ENCODE results near the gene S100A10. TPM values are rescaled to one million over a fixed set of nuclear protein-coding genes. Genes with fewer than 3 reads are reported as not detected.

S100A10 gene
- total RNA-seq, 2 experiments from 2014 or later: 159 to 170 TPM

DNA sequence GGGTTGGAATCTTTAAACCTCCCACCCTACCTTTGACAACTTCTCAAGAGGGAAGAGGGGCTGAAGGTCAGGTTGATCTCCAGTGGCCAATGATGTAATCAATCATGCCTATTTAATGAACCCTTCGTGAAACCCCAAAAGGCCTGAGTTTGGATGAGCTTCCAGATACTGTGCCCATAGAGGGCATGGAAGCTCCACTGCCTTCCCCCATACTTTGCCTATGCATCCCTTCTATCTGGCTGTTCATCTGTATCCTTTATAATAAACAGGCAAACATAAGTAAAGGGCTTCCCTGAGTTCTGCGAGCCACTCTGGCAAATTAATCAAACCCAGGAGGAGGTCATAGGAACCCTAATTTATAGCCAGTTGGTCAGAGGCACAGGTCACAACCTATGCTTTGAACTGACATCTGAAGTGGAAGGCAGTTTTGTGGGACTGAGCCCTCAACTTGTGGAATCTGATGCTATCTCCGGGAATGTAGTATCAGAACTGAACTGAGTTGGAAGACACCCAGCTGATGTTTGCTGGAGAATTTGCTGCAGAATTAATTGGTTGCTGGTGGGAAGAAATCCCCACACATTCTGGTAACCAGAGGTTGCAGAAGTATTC, 24.8 kb downstream of the S100A10 start:
- peaks cover 30% of the 10 kb centered on the region for H3K4me1 Mint-ChIP-seq (ENCODE audit: low read depth)
- H3K9me3 Mint-ChIP-seq: no peaks in the 10 kb centered on the region
- no peaks in the 10 kb centered on the region for H3K36me3 Mint-ChIP-seq (ENCODE audit: low read depth)
- no peak overlapping the region for H3K27ac Mint-ChIP-seq
- DNase-seq: no peak
- CTCF ChIA-PET: interaction anchor here (0.8 to 8.5 kb wide), 19 partner anchors 12 to 91 kb away, joined by 3 to 206 read pairs (median 5); partner anchors contain the start of gene S100A10
- no peaks in the 10 kb centered on the region for H3K27me3 Mint-ChIP-seq (ENCODE audit: low read depth)
- H3K4me3 Mint-ChIP-seq: no peak overlapping the region
- intact Hi-C loops (cut with micrococcal nuclease): loop anchor here (1.0 to 2.0 kb wide), 6 partner anchors 16 to 216 kb away; no protein-coding TSS in a partner anchor

DNA sequence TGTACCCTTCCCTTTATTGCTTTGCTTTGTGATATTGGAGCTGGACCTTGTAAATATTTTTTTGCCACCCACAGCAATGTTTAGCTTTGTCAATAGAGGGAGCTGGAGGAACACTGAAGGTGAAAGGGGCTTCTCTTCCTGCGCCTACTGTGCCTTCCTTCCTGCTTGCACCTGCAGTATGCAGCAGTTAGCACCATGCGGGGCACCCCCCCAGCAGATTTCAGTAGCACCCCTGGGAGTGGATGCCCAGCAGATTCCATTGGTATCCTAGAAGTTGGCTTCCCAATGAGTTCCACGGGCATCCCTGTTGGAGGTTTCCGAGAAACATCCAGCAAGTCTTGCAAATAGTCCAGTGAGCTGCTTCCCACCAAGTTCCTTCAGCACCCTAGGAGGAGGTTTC, 25.6 kb downstream of the S100A10 start:
- CTCF ChIA-PET: interaction anchor here (0.7 to 8.5 kb wide), 36 partner anchors 9 to 90 kb away, joined by 3 to 206 read pairs (median 5); partner anchors contain the start of genes S100A10 and THEM4
- no peaks in the 10 kb centered on the region for H3K36me3 Mint-ChIP-seq (ENCODE audit: low read depth)
- H3K4me1 Mint-ChIP-seq (ENCODE audit: low read depth): peaks cover 25% of the 10 kb centered on the region
- H3K27me3 Mint-ChIP-seq (ENCODE audit: low read depth): peaks cover 2% of the 10 kb centered on the region
- H3K27ac Mint-ChIP-seq: no peak overlapping the region
- DNase-seq: peak; percentile 66
- intact Hi-C loops (cut with micrococcal nuclease): loop anchor here (1.0 to 2.0 kb wide), 6 partner anchors 17 to 217 kb away; no protein-coding TSS in a partner anchor
- no peaks in the 10 kb centered on the region for H3K9me3 Mint-ChIP-seq
- H3K4me3 Mint-ChIP-seq: no peak overlapping the region

DNA sequence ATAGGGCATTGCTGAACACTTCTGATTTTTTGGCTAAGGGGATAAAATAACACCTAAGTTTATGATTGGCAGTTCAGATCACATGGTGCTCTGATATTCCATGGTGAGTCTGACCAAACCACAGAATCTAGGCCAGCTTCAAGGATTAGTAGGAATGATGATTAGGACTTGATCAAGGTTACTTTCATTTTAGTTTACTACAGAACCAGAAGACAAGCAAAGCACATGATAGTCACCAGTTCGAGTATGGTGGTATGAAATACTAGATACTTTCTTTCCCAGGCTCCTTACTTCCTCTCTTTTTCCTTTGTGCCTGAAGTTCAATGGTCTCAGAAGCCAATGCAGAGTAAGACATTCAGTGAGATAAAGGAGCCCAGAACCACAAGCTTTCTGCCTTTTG, 26.6 kb downstream of the S100A10 start:
- no peaks in the 10 kb centered on the region for H3K36me3 Mint-ChIP-seq (ENCODE audit: low read depth)
- intact Hi-C loops (cut with micrococcal nuclease): no loop called here
- H3K9me3 Mint-ChIP-seq: no peaks in the 10 kb centered on the region
- DNase-seq: no peak
- H3K27me3 Mint-ChIP-seq (ENCODE audit: low read depth): peaks cover 2% of the 10 kb centered on the region
- CTCF ChIA-PET: interaction anchor here (0.9 to 8.5 kb wide), 18 partner anchors 12 to 80 kb away, joined by 3 to 206 read pairs (median 6); partner anchors contain the start of gene S100A10
- peaks cover 16% of the 10 kb centered on the region for H3K4me1 Mint-ChIP-seq (ENCODE audit: low read depth)
- no peak overlapping the region for H3K4me3 Mint-ChIP-seq
- no peak overlapping the region for H3K27ac Mint-ChIP-seq

DNA sequence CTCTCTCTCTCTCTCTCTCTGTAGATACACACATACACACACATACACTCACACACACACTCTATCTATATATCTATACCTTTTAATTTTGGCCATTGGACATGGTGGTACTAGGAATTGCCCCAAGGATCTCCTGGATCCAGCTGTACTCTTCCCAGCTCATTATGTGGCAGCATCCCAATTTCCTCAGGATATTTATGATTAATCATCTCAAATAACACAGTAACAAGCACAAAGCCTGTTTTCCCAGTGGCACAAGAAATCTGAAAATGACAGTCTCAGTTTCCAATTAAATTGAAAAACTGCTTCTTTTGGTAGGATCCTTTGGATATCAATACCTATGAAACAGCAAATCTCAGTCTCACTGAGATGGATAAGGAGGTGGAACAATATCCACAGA, 27.6 kb downstream of the S100A10 start:
- Mint-ChIP-seq H3K4me3 (no peak overlapping the region), H3K36me3 (ENCODE audit: low read depth) (no peaks in the 10 kb centered on the region), H3K4me1 (ENCODE audit: low read depth) (peaks cover 16% of the 10 kb centered on the region), H3K9me3 (no peaks in the 10 kb centered on the region), H3K27ac (no peak overlapping the region), H3K27me3 (ENCODE audit: low read depth) (peaks cover 2% of the 10 kb centered on the region)
- intact Hi-C loops (cut with micrococcal nuclease): no loop called here
- CTCF ChIA-PET: interaction anchor here (0.9 to 8.5 kb wide), 5 partner anchors 15 to 35 kb away, joined by 3 to 206 read pairs (median 46); partner anchors contain the start of gene S100A10
- DNase-seq: no peak

DNA sequence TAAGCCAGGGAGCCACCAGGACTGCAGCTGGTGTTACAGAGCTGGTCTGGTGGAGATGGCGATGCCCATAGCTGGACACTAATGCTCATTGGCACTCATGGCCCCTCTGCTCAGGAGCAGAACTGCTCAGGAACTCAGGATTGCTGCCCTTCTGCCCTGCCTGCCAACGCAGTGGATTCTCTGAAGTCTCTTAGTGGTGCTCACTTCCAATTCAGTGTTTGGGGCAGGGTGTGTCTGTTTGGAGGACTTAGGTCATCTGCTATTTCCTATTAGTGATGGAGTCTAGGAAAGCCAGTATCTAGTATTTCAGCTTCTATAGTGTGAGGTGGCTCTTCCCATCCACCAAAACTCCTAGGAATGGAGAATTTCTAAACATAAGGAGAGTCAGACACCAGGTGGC, 29.1 kb downstream of the S100A10 start:
- Mint-ChIP-seq H3K4me1 (ENCODE audit: low read depth) (peaks cover 19% of the 10 kb centered on the region), H3K36me3 (ENCODE audit: low read depth) (no peaks in the 10 kb centered on the region), H3K27ac (no peak overlapping the region), H3K4me3 (no peak overlapping the region), H3K27me3 (ENCODE audit: low read depth) (peaks cover 2% of the 10 kb centered on the region), H3K9me3 (no peaks in the 10 kb centered on the region)
- intact Hi-C loops (cut with micrococcal nuclease): no loop called here
- no peak for DNase-seq
- CTCF ChIA-PET: interaction anchor here (0.7 to 2.7 kb wide), 6 partner anchors 12 to 50 kb away, joined by 3 to 27 read pairs (median 4); no protein-coding TSS in a partner anchor

DNA sequence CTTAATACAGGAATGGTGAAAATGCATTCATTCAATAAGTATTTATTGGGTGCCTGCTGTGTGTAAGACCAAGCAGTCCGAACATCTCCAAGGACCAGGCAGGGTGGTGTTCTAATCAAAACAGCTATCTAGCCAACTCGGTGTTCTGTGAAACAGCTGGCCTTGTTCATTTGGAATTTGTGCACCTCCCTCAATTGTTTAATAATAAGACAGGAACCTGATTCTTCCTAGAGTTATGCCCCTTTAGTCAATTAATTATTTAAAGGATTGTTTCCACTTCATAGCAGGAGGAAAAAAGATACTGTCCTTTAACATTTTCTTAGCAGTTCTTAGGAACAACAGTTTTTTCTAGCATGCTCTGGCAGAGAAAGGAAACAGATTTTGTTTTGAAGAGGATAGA, 30.4 kb downstream of the S100A10 start:
- Mint-ChIP-seq H3K4me1 (ENCODE audit: low read depth) (peaks cover 10% of the 10 kb centered on the region), H3K4me3 (no peak overlapping the region), H3K27me3 (ENCODE audit: low read depth) (peaks cover 2% of the 10 kb centered on the region), H3K27ac (no peak overlapping the region), H3K36me3 (ENCODE audit: low read depth) (no peaks in the 10 kb centered on the region), H3K9me3 (no peaks in the 10 kb centered on the region)
- DNase-seq: no peak
- CTCF ChIA-PET: interaction anchor here (0.6 to 2.7 kb wide), 2 partner anchors 35 to 38 kb away, joined by 4 to 27 read pairs; no protein-coding TSS in a partner anchor
- intact Hi-C loops (cut with micrococcal nuclease): no loop called here

DNA sequence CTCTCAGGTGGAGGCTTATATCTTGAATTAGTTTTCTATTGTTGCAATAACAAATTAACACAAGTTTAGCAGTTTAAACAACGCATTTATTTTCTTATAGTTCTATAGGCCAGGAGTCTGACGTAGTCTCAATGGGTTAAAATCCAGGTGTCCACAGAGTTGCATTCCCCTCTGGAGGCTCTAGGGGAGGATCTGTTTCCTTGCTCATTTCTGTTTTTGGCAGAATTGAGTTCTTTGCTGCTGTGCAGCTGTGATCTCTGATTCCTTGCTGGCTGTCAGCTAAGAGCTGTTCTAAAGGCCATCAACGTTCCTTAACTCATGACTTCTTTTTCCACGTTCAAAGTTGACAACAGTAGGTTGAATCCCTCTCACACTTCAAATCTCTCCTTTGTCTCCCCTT, 31.8 kb downstream of the S100A10 start:
- no peaks in the 10 kb centered on the region for H3K9me3 Mint-ChIP-seq
- no peak overlapping the region for H3K4me3 Mint-ChIP-seq
- H3K27ac Mint-ChIP-seq: no peak overlapping the region
- intact Hi-C loops (cut with micrococcal nuclease): no loop called here
- no peak for DNase-seq
- CTCF ChIA-PET: no interaction called here
- no peaks in the 10 kb centered on the region for H3K36me3 Mint-ChIP-seq (ENCODE audit: low read depth)
- H3K27me3 Mint-ChIP-seq (ENCODE audit: low read depth): peaks cover 2% of the 10 kb centered on the region
- H3K4me1 Mint-ChIP-seq (ENCODE audit: low read depth): peaks cover 4% of the 10 kb centered on the region

DNA sequence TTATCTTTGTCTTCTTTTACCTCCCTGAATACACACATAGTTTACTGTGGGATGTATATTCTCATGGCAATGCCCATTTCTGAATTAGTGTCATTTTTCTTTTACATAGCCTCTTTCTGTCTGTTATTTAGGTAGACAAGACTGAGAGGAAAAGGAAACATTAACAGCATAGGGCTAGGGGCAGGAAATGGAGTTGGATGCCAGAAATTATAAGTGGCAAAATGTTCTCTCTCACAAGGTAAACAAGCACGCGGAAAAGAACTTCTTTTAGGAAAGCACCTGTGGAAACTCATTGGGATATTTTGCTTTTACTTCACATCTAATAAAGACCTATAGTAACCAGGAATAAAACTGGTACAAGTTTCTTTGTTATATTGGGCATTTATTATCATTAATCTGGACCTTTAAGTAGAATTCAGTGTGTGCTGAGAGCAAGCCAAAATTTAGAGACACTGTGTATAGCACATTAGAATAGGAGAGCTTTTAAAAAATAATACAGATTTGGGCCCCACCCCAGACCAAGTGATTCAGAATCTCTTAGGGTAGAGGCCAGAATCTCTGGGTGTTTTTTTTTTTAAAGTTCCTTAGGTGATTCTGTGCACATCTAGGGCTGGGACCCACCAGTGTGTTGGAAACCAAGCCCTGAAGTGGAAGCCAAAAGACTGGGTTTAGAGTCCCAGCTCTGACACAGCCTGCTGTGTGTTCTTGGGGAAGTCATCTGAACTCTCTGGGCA, 32.7 kb downstream of the S100A10 start:
- intact Hi-C loops (cut with micrococcal nuclease): no loop called here
- DNase-seq: no peak
- Mint-ChIP-seq H3K27ac (no peak overlapping the region), H3K36me3 (ENCODE audit: low read depth) (no peaks in the 10 kb centered on the region), H3K27me3 (ENCODE audit: low read depth) (peaks cover 2% of the 10 kb centered on the region), H3K9me3 (no peaks in the 10 kb centered on the region), H3K4me3 (no peak overlapping the region), H3K4me1 (ENCODE audit: low read depth) (peaks cover 4% of the 10 kb centered on the region)
- CTCF ChIA-PET: no interaction called here

DNA sequence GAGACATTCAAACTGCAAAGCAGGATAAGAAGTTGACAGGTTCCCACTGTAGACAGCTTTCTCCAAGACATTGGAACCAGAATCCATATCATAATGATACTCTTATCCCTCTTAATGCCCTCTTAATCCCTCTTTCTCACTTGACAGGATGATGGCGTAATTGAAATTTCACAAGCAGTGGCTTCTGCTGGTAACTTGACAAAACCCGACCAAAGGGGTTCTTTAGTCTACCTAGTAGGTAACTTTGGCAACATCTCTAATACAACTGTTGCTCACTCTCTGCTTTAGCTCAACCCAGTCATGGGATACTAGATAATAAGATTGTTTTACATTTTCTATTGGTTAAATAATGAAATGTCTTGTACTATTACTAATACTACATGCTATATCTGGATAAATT, 34.7 kb downstream of the S100A10 start:
- no peak overlapping the region for H3K4me3 Mint-ChIP-seq

DNA sequence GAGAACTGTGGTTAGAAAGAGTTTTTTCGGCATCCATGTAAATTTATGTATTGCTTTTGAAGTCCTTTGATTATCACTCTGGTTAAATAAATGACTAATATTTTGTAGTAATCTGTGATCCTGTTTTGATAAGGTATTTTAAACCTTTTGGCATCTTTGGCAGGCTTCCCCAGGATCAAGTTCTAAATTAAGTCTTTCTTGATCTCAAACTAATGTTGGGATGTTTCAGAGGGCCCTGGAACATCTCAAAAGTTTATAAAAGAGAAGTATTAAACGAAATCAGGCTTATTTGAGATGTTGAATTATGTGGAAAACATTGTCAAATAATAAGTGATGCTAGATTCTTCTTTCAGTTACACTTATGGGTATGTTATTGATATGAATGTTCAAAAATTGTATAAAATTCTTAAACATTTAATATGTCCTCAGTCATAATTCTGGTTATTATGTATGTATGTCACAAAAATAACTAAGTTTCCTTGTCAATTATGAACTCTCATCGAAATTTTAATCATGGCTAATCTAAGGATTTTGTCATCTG, 36.6 kb downstream of the S100A10 start:
- CTCF ChIA-PET: no interaction called here
- intact Hi-C loops (cut with micrococcal nuclease): no loop called here
- Mint-ChIP-seq H3K27me3 (ENCODE audit: low read depth) (no peaks in the 10 kb centered on the region), H3K4me1 (ENCODE audit: low read depth) (peaks cover 4% of the 10 kb centered on the region), H3K4me3 (no peak overlapping the region), H3K9me3 (no peaks in the 10 kb centered on the region), H3K36me3 (ENCODE audit: low read depth) (no peaks in the 10 kb centered on the region), H3K27ac (no peak overlapping the region)
- DNase-seq: no peak

More for the DNA sequence above, 34.7 kb downstream of the S100A10 start:
- H3K9me3 Mint-ChIP-seq: no peaks in the 10 kb centered on the region
- H3K27me3 Mint-ChIP-seq (ENCODE audit: low read depth): peaks cover 2% of the 10 kb centered on the region
- CTCF ChIA-PET: no interaction called here
- no peak for DNase-seq
- H3K36me3 Mint-ChIP-seq (ENCODE audit: low read depth): no peaks in the 10 kb centered on the region
- intact Hi-C loops (cut with micrococcal nuclease): no loop called here
- H3K27ac Mint-ChIP-seq: no peak overlapping the region
- H3K4me1 Mint-ChIP-seq (ENCODE audit: low read depth): peaks cover 4% of the 10 kb centered on the region

DNA sequence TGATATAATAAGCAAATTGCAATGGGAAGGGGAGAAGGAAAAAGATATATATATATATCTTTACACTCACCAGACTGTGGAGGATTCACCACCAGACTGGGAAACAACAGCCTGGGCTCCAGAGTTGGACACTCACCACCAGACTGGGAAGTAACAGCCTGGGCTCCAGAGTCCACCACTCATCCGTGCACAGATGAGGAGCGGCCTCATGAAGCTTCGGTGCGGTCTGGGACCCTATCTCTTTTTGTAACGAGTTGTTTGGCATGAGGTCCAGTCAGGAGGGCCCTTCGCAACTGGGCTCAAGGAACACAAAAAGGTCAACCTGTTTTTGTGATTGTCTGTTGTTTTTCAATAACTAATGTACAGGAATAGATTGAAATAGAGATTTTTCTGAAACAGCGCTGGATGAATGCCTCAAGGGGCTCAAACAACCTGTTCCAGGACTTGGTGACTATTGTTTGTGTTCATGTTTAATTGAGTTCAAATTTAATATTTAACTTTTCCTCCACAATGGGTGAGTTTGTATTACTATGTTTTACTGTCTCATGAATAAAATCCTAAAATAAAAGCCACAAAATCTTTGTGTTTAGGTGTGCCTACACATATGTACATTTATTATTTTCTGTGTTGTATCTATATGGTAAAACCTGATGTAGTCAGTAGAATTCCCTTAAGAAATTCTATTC, 40.1 kb downstream of the S100A10 start:
- no peak overlapping the region for H3K4me3 Mint-ChIP-seq
- CTCF ChIA-PET: interaction anchor here (0.7 to 1.1 kb wide), 2 partner anchors 34 to 66 kb away, joined by 3 read pairs; no protein-coding TSS in a partner anchor
- H3K9me3 Mint-ChIP-seq: no peaks in the 10 kb centered on the region
- no peak overlapping the region for H3K27ac Mint-ChIP-seq
- H3K27me3 Mint-ChIP-seq (ENCODE audit: low read depth): no peaks in the 10 kb centered on the region
- DNase-seq: no peak
- no peaks in the 10 kb centered on the region for H3K4me1 Mint-ChIP-seq (ENCODE audit: low read depth)
- H3K36me3 Mint-ChIP-seq (ENCODE audit: low read depth): no peaks in the 10 kb centered on the region
- intact Hi-C loops (cut with micrococcal nuclease): no loop called here

DNA sequence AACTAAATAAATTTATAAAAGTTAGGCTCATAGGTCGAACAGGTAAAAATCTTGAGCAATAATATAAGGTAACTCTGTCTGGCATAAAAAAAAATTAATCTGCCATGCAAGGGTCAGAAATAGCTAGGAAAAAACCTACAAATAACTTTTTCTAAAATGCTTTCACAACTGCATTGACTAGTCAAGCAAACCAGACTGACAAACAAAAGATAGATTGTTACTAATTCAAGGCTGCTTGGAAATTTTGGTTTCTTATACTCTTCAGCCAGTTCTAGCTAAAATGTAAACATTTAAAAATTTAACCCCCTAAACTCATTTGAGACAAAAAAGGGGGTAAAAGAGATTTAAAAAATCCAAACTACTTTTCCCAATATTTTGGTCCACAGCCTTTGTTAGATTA, 40.8 kb downstream of the S100A10 start:
- no peak overlapping the region for H3K27ac Mint-ChIP-seq
- no peak for DNase-seq
- intact Hi-C loops (cut with micrococcal nuclease): no loop called here
- H3K9me3 Mint-ChIP-seq: no peaks in the 10 kb centered on the region
- H3K4me1 Mint-ChIP-seq (ENCODE audit: low read depth): no peaks in the 10 kb centered on the region
- H3K36me3 Mint-ChIP-seq (ENCODE audit: low read depth): no peaks in the 10 kb centered on the region
- CTCF ChIA-PET: interaction anchor here (0.6 to 1.4 kb wide), 6 partner anchors 12 to 55 kb away, joined by 3 to 11 read pairs (median 3); no protein-coding TSS in a partner anchor
- H3K27me3 Mint-ChIP-seq (ENCODE audit: low read depth): no peaks in the 10 kb centered on the region
- H3K4me3 Mint-ChIP-seq: no peak overlapping the region
